ENCODE measurements around the gene SLC35G3. TPM values are rescaled to one million over a fixed set of nuclear protein-coding genes. Genes with fewer than 3 reads are reported as not detected.

The SLC35G3 gene
- total RNA-seq, 1 donor: not detected

GRCh38 chr17:35227546-35227945 lies 33.4 kb upstream of the SLC35G3 start:
- no peak overlapping the region for H3K4me3 ChIP-seq (ENCODE audit: low read depth, low read length)
- no peak for TF ChIP-seq CTCF (IDR thresholded peaks at IDR 0.05; ENCODE audit: insufficient read depth, low read length)
- no peak for DNase-seq (ENCODE audit: low read depth)

GRCh38 chr17:35224436-35224835 lies 30.2 kb upstream of the SLC35G3 start:
- no peak for TF ChIP-seq CTCF (IDR thresholded peaks at IDR 0.05; ENCODE audit: insufficient read depth, low read length)
- DNase-seq (ENCODE audit: low read depth): no peak
- no peak overlapping the region for H3K4me3 ChIP-seq (ENCODE audit: low read depth, low read length)

- H3K4me3 ChIP-seq (ENCODE audit: low read depth, low read length): no peak overlapping the region
- TF ChIP-seq CTCF (IDR thresholded peaks at IDR 0.05; ENCODE audit: insufficient read depth, low read length): no peak
- no peak for DNase-seq (ENCODE audit: low read depth)
These were observed 28.3 kb upstream of the SLC35G3 start for GRCh38 chr17:35222452-35222851.

- no peak overlapping the region for H3K4me3 ChIP-seq (ENCODE audit: low read depth, low read length)
- TF ChIP-seq CTCF (IDR thresholded peaks at IDR 0.05; ENCODE audit: insufficient read depth, low read length): no peak
These were observed 24.7 kb upstream of the SLC35G3 start for GRCh38 chr17:35218915-35219314.

GRCh38 chr17:35217107-35217506 lies 22.9 kb upstream of the SLC35G3 start:
- no peak for DNase-seq (ENCODE audit: low read depth)
- H3K4me3 ChIP-seq (ENCODE audit: low read depth, low read length): no peak overlapping the region
- TF ChIP-seq CTCF (IDR thresholded peaks at IDR 0.05; ENCODE audit: insufficient read depth, low read length): no peak

More at GRCh38 chr17:35218915-35219314, 24.7 kb upstream of the SLC35G3 start:
- no peak for DNase-seq (ENCODE audit: low read depth)

- no peak for DNase-seq (ENCODE audit: low read depth)
- H3K4me3 ChIP-seq (ENCODE audit: low read depth, low read length): no peak overlapping the region
- no peak for TF ChIP-seq CTCF (IDR thresholded peaks at IDR 0.05; ENCODE audit: insufficient read depth, low read length)
These were observed 20.6 kb upstream of the SLC35G3 start for GRCh38 chr17:35214631-35215273.

GRCh38 chr17:35214192-35214591 lies 20.0 kb upstream of the SLC35G3 start:
- TF ChIP-seq CTCF (IDR thresholded peaks at IDR 0.05; ENCODE audit: insufficient read depth, low read length): no peak
- H3K4me3 ChIP-seq (ENCODE audit: low read depth, low read length): no peak overlapping the region
- no peak for DNase-seq (ENCODE audit: low read depth)
